ENCODE data around the gene REPS2.

The REPS2 gene

GRCh38 chrX:17098516-17099247, 152.2 kb downstream of the REPS2 start:
- no peak for DNase-seq

GRCh38 chrX:17104433-17104832, 158.0 kb downstream of the REPS2 start:
- DNase-seq, result no peak

GRCh38 chrX:17120816-17121215, 174.4 kb downstream of the REPS2 start:
- no peak for DNase-seq

GRCh38 chrX:17154001-17154400, 207.5 kb downstream of the REPS2 start:
- no peak for DNase-seq

- no peak for DNase-seq
These were observed 214.5 kb downstream of the REPS2 start for GRCh38 chrX:17160975-17161374.

- no peak for DNase-seq
These were observed 215.5 kb downstream of the REPS2 start for GRCh38 chrX:17161991-17162390.

- no peak for DNase-seq
These were observed 217.6 kb downstream of the REPS2 start for GRCh38 chrX:17164079-17164478.

GRCh38 chrX:17164941-17165340, 218.5 kb downstream of the REPS2 start:
- DNase-seq, result no peak

- DNase-seq, result no peak
These were observed 221.5 kb downstream of the REPS2 start for GRCh38 chrX:17167915-17168314.

GRCh38 chrX:17170973-17171372, 224.5 kb downstream of the REPS2 start:
- no peak for DNase-seq

- DNase-seq, result no peak
These were observed 228.2 kb downstream of the REPS2 start for GRCh38 chrX:17174671-17175070.

GRCh38 chrX:17182317-17182716, 235.9 kb downstream of the REPS2 start:
- no peak for DNase-seq

GRCh38 chrX:17183566-17183965, 237.1 kb downstream of the REPS2 start:
- DNase-seq, result no peak

- DNase-seq, result no peak
These were observed 239.0 kb downstream of the REPS2 start for GRCh38 chrX:17185431-17185830.

- DNase-seq, result no peak
These were observed 240.8 kb downstream of the REPS2 start for GRCh38 chrX:17187136-17187756.

GRCh38 chrX:17192106-17192505, 245.6 kb downstream of the REPS2 start:
- no peak for DNase-seq
